Transverse colon (tissue), 4 donors: ENCODE measurements around the gene TCFL5.

Source experiments
- EP300 ChIP-seq: sonication (generic); formaldehyde crosslinking; IDR thresholded peaks from one replicate; pipeline ENCODE4 v1.6.1; 2017; ENCODE audit warnings: antibody characterized with exemption, low read depth
- POLR2A ChIP-seq: fragments of 450-650 bp; IDR thresholded peaks from one replicate; pipeline ENCODE4 v1.6.1; 2016; ENCODE audit warnings: antibody characterized with exemption, mild to moderate bottlenecking, moderate library complexity
- POLR2AphosphoS5 ChIP-seq, 3 donors: sonication (generic); formaldehyde crosslinking; IDR thresholded peaks; one replicate each; pipeline ENCODE4 v1.6.1; 2016; ENCODE audit warnings: antibody characterized with exemption in 3 of 3
- TF ChIP-seq, protein P1 (sequence below), 5 experiments: fragments of 200-600 bp in 3 of 5; fragments of 450-650 bp in 2 of 5; sonication (generic) in 3 of 5; IDR thresholded peaks; 1 replicate in 2 of 5; 2 replicates in 3 of 5; pipeline ENCODE4 v1.5.1; 2016 to 2017; ENCODE audit warnings: antibody characterized with exemption in 5 of 5, inconsistent platforms in 3 of 5, mild to moderate bottlenecking in 2 of 5, moderate library complexity in 1 of 5

DNA sequence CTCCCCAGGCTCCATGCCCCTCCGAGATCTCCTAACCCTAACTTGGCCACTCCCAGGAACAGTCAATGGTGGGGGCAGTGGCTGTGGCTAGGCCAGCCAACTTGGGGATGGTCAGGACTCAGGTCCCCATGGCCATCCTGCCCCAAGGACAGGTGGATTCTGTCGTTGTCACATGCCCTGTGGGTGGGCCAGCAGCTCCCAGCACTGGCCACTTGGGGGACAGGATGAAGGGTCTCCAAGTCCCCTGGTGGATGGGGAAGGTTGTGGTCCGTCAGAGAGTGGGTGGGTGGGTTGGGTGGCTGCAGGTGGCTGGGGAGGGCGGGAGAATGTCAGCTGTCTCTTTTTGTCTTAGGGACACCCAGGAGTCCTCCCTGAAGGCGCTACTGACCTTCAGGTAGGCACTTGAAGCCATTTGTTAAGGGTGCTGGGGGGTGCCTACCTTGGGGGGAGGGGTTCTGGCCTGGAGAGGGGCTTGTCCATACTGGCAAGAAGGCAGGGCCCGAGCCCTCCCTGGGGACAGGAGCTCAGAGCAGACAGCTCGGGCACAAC, 39.3 kb downstream of the TCFL5 start:
- TF ChIP-seq, protein P1, sequence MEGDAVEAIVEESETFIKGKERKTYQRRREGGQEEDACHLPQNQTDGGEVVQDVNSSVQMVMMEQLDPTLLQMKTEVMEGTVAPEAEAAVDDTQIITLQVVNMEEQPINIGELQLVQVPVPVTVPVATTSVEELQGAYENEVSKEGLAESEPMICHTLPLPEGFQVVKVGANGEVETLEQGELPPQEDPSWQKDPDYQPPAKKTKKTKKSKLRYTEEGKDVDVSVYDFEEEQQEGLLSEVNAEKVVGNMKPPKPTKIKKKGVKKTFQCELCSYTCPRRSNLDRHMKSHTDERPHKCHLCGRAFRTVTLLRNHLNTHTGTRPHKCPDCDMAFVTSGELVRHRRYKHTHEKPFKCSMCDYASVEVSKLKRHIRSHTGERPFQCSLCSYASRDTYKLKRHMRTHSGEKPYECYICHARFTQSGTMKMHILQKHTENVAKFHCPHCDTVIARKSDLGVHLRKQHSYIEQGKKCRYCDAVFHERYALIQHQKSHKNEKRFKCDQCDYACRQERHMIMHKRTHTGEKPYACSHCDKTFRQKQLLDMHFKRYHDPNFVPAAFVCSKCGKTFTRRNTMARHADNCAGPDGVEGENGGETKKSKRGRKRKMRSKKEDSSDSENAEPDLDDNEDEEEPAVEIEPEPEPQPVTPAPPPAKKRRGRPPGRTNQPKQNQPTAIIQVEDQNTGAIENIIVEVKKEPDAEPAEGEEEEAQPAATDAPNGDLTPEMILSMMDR (IDR thresholded peaks at IDR 0.05): no peak
- TF ChIP-seq POLR2A (no peak), EP300 (no peak), POLR2AphosphoS5 (IDR thresholded peaks at IDR 0.05) (no peak)
